SKM-1 treated with dmso at 0.1 percent for 144 hours (cell line): ENCODE measurements around the gene ZFYVE19.

Source experiments
- DNase-seq: peaks from one replicate; lab custom pipeline; 2025; ENCODE audit not compliant: unreplicated experiment; lab: John Stamatoyannopoulos, UW

ZFYVE19 gene, protein sequence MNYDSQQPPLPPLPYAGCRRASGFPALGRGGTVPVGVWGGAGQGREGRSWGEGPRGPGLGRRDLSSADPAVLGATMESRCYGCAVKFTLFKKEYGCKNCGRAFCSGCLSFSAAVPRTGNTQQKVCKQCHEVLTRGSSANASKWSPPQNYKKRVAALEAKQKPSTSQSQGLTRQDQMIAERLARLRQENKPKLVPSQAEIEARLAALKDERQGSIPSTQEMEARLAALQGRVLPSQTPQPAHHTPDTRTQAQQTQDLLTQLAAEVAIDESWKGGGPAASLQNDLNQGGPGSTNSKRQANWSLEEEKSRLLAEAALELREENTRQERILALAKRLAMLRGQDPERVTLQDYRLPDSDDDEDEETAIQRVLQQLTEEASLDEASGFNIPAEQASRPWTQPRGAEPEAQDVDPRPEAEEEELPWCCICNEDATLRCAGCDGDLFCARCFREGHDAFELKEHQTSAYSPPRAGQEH

DNA sequence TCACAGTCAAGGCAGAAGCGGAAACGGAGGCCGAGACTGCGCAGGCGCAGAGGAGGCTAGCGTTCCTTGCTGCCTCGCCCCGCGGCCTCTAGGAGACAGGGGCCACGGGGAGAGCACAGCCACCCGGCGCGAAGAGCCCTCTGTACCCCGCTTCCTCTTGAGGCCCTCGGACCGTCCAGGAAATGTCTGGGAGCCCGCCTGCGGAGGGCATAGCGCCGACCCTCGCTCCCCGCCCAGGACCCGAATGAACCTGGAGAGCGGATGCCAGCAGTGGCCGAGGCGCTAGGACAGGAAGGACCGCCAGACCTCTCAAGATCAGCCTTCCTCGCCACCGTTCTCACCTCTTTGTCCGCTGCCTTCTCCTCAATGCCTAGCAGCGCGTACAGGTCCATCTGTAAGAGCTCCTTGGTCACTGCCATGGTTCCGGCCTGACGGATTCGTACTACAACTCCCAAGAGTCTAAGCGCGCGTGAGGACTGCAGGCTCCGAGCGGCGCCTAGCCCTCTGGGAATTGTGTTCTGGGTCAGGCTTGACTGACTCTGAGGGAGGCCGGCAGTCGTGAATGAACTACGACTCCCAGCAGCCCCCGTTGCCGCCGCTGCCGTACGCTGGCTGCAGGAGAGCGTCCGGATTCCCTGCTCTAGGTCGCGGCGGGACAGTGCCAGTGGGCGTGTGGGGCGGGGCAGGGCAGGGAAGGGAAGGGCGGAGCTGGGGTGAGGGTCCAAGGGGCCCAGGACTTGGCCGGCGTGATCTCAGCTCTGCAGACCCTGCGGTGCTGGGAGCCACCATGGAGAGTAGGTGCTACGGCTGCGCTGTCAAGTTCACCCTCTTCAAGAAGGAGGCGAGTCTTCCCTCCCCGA is at the start of gene ZFYVE19, which contains the start of gene DNAJC17:
Gene ZFYVE19, plus strand, starts transcription at position 62 of the 860 bp plus-strand sequence. Its CDS starts 501 bp downstream, at position 563.
Gene DNAJC17, minus strand, starts transcription at position 446 of the 860 bp plus-strand sequence. Its CDS starts 27 bp downstream, at position 419.
- DNase-seq, result peak; percentile 98

- no peak for DNase-seq
Measured at GRCh38 chr15:40759961-40760360, 46.9 kb upstream of the ZFYVE19 start.

GRCh38 chr15:40762919-40763800 is 43.7 kb upstream of the ZFYVE19 start:
- peak; percentile 40 for DNase-seq

GRCh38 chr15:40763801-40764628 is 42.9 kb upstream of the ZFYVE19 start, which contains the start of gene GCHFR:
Gene GCHFR, plus strand, starts transcription at chr15:40764068. Its CDS starts 113 bp downstream, at chr15:40764181.
- peak; percentile 47 for DNase-seq

- DNase-seq, result no peak
Measured at GRCh38 chr15:40764629-40765103, 42.2 kb upstream of the ZFYVE19 start.

DNA sequence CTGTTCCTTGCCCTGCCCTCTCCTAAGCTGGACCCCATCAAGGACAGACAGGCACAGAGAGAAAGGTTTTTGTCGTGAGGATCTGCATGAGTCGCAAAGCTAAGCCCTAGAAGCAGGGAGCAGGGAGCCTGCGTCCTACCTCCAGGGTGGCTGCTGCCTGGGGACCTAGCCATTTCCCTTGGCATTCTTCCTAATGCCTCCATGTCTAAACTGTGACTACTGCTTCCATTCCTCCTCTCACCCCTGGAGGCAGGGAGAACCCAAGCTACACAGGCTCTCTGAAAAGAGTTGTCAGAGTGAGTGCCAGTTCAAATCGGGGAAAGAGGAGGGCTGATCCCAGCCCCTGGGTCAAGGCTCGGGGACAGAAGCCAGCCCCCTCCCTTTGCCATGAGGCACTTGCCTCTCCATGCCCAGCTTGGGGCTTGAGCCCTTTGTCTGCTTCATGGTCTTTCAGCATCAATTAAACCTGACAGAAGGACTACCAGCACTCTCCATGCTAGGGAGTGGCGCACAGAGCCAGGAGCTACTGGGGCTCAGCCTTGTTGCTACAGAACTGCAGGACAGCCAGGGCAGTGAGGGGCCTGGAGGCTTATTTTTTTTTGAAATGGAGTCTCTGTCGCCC is 40.6 kb upstream of the ZFYVE19 start:
- no peak for DNase-seq

DNA sequence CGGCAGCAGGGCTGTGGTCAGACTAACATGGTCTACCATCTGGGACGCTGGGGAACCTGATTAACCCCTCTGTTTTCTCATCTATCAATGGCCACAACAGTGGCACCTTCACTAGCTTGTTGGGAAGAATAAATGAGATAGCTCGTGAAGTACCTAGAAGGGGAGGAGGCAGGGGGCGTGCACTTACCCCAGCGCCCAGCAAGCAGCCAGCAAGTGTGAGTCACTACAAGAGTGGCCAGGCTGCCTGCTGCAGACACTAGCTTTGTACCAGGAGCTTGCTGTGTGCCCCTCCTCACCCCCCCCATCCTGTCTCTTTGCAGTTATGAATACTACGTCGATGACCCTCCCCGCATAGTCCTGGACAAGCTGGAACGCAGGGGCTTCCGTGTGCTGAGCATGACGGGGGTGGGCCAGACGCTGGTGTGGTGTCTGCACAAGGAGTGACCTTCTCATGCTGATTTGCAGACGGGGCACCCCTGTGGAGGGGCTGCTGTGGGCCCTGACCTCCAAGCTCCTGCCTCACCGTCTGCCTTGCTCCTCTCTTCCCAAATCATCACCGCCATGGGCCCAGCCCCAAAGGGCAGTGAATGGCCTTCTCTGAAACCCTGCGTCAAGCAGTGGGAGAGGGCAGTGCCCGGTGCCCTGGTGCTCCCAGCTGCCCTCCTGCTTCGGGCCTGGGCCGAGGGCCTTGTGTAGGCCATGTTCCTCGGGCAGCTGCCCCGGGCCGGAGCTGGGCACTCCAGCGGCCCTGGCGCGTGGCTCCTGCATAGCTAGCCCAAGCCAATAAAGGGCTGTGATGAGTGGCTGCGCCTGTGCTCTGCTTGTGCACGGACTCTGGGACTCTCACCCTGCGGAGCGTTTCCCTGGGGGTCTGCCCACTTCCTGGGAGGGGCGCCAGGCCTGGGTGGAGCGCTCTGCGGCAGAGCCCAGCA is 39.7 kb upstream of the ZFYVE19 start:
- DNase-seq, result no peak

- DNase-seq, result no peak
Measured at GRCh38 chr15:40767838-40768500, 38.9 kb upstream of the ZFYVE19 start.

- no peak for DNase-seq
Measured at GRCh38 chr15:40768521-40769273, 38.2 kb upstream of the ZFYVE19 start.

- no peak for DNase-seq
Measured at GRCh38 chr15:40769274-40770146, 37.4 kb upstream of the ZFYVE19 start, which contains the start of gene C15orf62. Gene C15orf62, plus strand, starts transcription at chr15:40769980. Its CDS starts 516 bp downstream, at chr15:40770496.

DNA sequence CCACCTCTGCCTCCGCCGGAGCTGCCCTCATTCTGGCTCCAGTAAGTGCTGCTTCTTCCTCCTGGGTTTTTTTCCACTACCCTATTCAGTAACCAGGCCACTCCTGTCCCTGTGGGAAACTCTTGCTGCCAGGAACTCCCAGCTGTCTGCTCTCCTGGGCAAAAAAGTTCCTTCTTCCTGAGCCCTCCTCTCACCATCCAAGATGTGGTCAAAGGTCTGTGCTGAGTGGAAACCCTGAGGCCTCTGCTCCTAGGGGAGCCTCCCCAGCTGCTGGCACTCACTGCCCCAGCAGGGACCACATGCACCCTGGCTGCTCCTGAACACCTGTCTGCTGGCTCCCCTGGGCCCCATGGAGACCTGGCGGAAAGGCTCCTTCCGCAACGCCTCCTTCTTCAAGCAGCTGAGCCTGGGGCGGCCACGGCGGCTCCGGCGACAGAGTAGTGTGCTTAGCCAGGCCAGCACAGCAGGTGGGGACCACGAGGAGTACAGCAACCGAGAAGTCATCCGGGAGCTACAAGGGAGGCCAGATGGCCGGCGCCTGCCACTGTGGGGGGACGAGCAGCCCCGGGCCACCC is 36.7 kb upstream of the ZFYVE19 start:
- DNase-seq, result no peak

DNA sequence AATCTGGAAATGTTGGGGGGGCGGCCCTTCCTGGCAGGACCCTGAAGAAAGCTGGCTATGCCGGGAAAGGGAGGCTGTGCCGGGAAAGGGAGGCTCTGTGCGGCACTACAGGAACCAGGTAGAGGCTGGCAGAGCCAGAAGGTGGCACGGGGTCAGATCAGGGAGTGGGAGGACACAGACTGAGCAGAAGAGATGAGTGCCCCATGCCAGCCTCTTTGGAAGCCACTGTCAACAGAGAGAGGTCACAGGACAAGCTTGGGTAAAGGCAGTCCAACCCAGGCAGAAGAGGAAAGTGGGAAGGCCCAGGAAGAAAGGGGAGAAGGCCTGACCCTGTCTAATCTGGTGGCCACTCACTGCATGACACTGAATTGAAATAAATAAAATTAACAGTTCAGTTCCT is 35.6 kb upstream of the ZFYVE19 start:
- no peak for DNase-seq

GRCh38 chr15:40772014-40772413 is 34.9 kb upstream of the ZFYVE19 start:
- DNase-seq, result no peak

DNA sequence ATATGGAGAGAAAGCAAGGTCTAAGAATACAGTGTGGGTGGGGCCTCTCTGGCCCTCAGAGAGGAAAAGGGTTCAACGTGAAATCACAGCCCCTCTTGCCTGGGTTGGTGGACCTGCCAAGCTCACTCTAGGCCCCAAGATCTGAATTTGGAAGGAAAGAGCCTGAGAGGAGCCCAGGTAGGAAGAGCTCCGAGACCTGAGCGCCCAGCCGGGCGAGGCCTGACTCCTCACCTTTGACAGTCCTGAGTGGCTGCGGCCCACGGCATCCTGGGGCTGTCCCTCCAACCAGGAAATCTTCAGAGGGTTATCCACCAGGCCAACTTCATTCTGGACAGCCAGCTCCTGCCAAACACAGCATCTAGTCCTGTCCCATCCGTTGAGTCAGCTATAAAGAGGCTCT is 33.4 kb upstream of the ZFYVE19 start:
- DNase-seq, result no peak

GRCh38 chr15:40773902-40774301 is 33.0 kb upstream of the ZFYVE19 start:
- DNase-seq, result no peak
